IMR-90 (cell line): ENCODE measurements around the gene RASSF8. TPM values are rescaled to one million over a fixed set of nuclear protein-coding genes. Genes with fewer than 3 reads are reported as not detected.
A peak's percentile ranks its signal among the peaks of the same experiment; 100 is the strongest.

Experiments used
- ATAC-seq: fragments of 200-7000 bp; cut with Tn5 transposase; 2 replicates; pipeline ENCODE4 v1.9.1; 2020; ENCODE audit warnings: low read depth, mild to moderate bottlenecking, moderate library complexity
- BruUV-seq: library from RNA; stranded (reverse); fragments of 400-500 nt; replicated peaks from 2 replicates; lab custom pipeline; 2021; lab: Mats Ljungman, UMichigan
- CTCF ChIA-PET: fragments of 300-600 bp; formaldehyde crosslinking; extraction: SDS; loops from one replicate; lab custom pipeline; 2021; ENCODE audit warnings: antibody characterized with exemption; lab: Yijun Ruan, JAX
- POLR2A ChIA-PET: fragments of 300-600 bp; sonication (Branson Sonifier 250); formaldehyde crosslinking; loops from one replicate; lab custom pipeline; 2022; ENCODE audit warnings: antibody characterized with exemption; ENCODE audit not compliant: unreplicated experiment; lab: Charles Lee
- DNase-seq: peaks from one replicate; pipeline ENCODE4 v3.0.0; 2013
- H2AFZ ChIP-seq: replicated peaks from 2 replicates; pipeline ENCODE3; 2013; ENCODE audit warnings: low read length, mild to moderate bottlenecking; ENCODE audit not compliant: poor library complexity
- H2AK5ac ChIP-seq: 2 replicates; pipeline ENCODE4 v1.6.1; 2013; ENCODE audit warnings: low read depth, low read length, inconsistent platforms
- H2AK9ac ChIP-seq: replicated peaks from 2 replicates; pipeline ENCODE3; 2013; ENCODE audit warnings: mild to moderate bottlenecking, low read depth, low read length, moderate library complexity; ENCODE audit not compliant: poor library complexity
- H2BK120ac ChIP-seq: 2 replicates; pipeline ENCODE4 v1.6.1; 2013; ENCODE audit warnings: low read depth, low read length, inconsistent platforms
- H2BK15ac ChIP-seq: 3 replicates; pipeline ENCODE4 v1.6.1; 2013; ENCODE audit warnings: low read depth, low read length, inconsistent platforms
- H2BK20ac ChIP-seq: 2 replicates; pipeline ENCODE4 v1.6.1; 2013; ENCODE audit warnings: low read depth, mild to moderate bottlenecking, inconsistent platforms, low read length, moderate library complexity
- H2BK5ac ChIP-seq: 2 replicates; pipeline ENCODE4 v1.6.1; 2013; ENCODE audit warnings: mild to moderate bottlenecking, low read depth, low read length, inconsistent platforms; ENCODE audit not compliant: poor library complexity, severe bottlenecking
- H3K14ac ChIP-seq: replicated peaks from 2 replicates; pipeline ENCODE4 v1.6.1; 2013; ENCODE audit warnings: low read depth, low read length, inconsistent platforms
- H3K18ac ChIP-seq: 2 replicates; pipeline ENCODE4 v1.6.1; 2013; ENCODE audit warnings: low read depth, low read length, control low read depth
- H3K23ac ChIP-seq: 2 replicates; pipeline ENCODE4 v1.6.1; 2013; ENCODE audit warnings: low read depth, low read length, inconsistent platforms
- H3K27ac ChIP-seq: 2 replicates; pipeline ENCODE4 v1.5.1; 2013; ENCODE audit warnings: mild to moderate bottlenecking, control low read depth, low read length; ENCODE audit not compliant: insufficient read depth
- H3K27me3 ChIP-seq: 2 replicates; pipeline ENCODE4 v1.6.1; 2013; ENCODE audit warnings: low read length; ENCODE audit not compliant: control insufficient read depth, insufficient read depth
- H3K36me3 ChIP-seq: 2 replicates; pipeline ENCODE4 v1.6.1; 2013; ENCODE audit warnings: low read length, mixed read lengths; ENCODE audit not compliant: control insufficient read depth, insufficient read depth
- H3K4ac ChIP-seq: 2 replicates; pipeline ENCODE4 v1.6.1; 2013; ENCODE audit warnings: low read depth, low read length, inconsistent platforms
- H3K4me1 ChIP-seq: 2 replicates; pipeline ENCODE4 v1.6.1; 2013; ENCODE audit warnings: low read length, mixed read lengths; ENCODE audit not compliant: control insufficient read depth, insufficient read depth
- H3K4me2 ChIP-seq: 2 replicates; pipeline ENCODE4 v1.6.1; 2013; ENCODE audit warnings: low read depth, mild to moderate bottlenecking, control low read depth, low read length, moderate library complexity
- H3K4me3 ChIP-seq: 2 replicates; pipeline ENCODE4 v1.5.1; 2013; ENCODE audit warnings: low read depth, mild to moderate bottlenecking, control low read depth, low read length, moderate library complexity; ENCODE audit not compliant: insufficient read depth
- H3K56ac ChIP-seq: 2 replicates; pipeline ENCODE4 v1.6.1; 2013; ENCODE audit warnings: low read length, inconsistent platforms; ENCODE audit not compliant: insufficient read depth; ENCODE audit errors: extremely low read depth
- H3K79me1 ChIP-seq, 2 experiments: 2 replicates each; pipeline ENCODE4 v1.6.1; 2013; ENCODE audit warnings: low read length in 2 of 2, inconsistent platforms in 1 of 2, low read depth in 1 of 2
- H3K9ac ChIP-seq: 2 replicates; pipeline ENCODE4 v1.6.1; 2013; ENCODE audit warnings: low read depth, low read length, control low read depth
- H3K9me1 ChIP-seq: 2 replicates; pipeline ENCODE4 v1.6.1; 2013; ENCODE audit warnings: low read length, inconsistent platforms; ENCODE audit not compliant: insufficient read depth
- H3K9me3 ChIP-seq: 2 replicates; pipeline ENCODE4 v1.6.1; 2013; ENCODE audit warnings: low read length; ENCODE audit not compliant: control insufficient read depth, insufficient read depth
- H4K20me1 ChIP-seq: 2 replicates; pipeline ENCODE4 v1.6.1; 2013; ENCODE audit warnings: low read length, inconsistent platforms; ENCODE audit not compliant: insufficient read depth
- H4K5ac ChIP-seq: 2 replicates; pipeline ENCODE4 v1.6.1; 2013; ENCODE audit warnings: mild to moderate bottlenecking, low read depth, low read length, control low read depth
- H4K8ac ChIP-seq, 2 experiments: 2 replicates each; pipeline ENCODE4 v1.6.1; 2013; ENCODE audit warnings: low read depth in 2 of 2, low read length in 2 of 2, control low read depth in 1 of 2, inconsistent platforms in 1 of 2
- H4K91ac ChIP-seq: 2 replicates; pipeline ENCODE4 v1.6.1; 2013; ENCODE audit warnings: low read depth, low read length, inconsistent platforms; ENCODE audit not compliant: insufficient read depth
- BHLHE40 ChIP-seq: fragments of 150-350 bp; IDR thresholded peaks from 2 replicates; pipeline ENCODE4 v1.6.1; 2016; ENCODE audit warnings: mild to moderate bottlenecking, low read depth, low read length
- CEBPB ChIP-seq: IDR thresholded peaks from 2 replicates; pipeline ENCODE4 v1.6.1; 2012; ENCODE audit warnings: low read depth, low read length, improper control_type of control experiment
- MAFK ChIP-seq: IDR thresholded peaks from 2 replicates; pipeline ENCODE4 v1.6.1; 2012; ENCODE audit warnings: low read depth, low read length, improper control_type of control experiment
- MAZ ChIP-seq: IDR thresholded peaks from 2 replicates; pipeline ENCODE4 v1.6.1; 2012; ENCODE audit warnings: low read depth, mild to moderate bottlenecking, low read length, improper control_type of control experiment, moderate library complexity, borderline replicate concordance
- USF2 ChIP-seq: fragments of 150-350 bp; IDR thresholded peaks from 2 replicates; pipeline ENCODE4 v1.6.1; 2017; ENCODE audit warnings: mild to moderate bottlenecking, antibody characterized with exemption, low read length, low read depth
- WGBS, 2 experiments: methylation state at CpG; one replicate each; pipeline versions ENCODE4 v1.1.5 to v1.1.7; 2013; ENCODE audit warnings: missing lambda C conversion rate in 2 of 2; ENCODE audit not compliant: insufficient read length in 1 of 2; ENCODE audit errors: extremely low coverage in 2 of 2; 5-methylcytosine and 5-hydroxymethylcytosine counted together
- dilution Hi-C: fragments of 300-500 bp; cut with HindIII; formaldehyde crosslinking; loops from one replicate; pipeline ENCODE4 v1.14.3; 2018; ENCODE audit warnings: low sequenced_read_pairs; ENCODE audit not compliant: unreplicated experiment
- in situ Hi-C: fragments of 300-500 bp; cut with MboI; formaldehyde crosslinking; loops from 3 replicates; pipeline ENCODE4 v1.14.3; 2019; ENCODE audit warnings: low sequenced_read_pairs, inconsistent platforms, mixed read lengths
- intact Hi-C: fragments of 100-400 bp; cut with micrococcal nuclease; formaldehyde crosslinking; loops from 2 replicates; pipeline ENCODE4 v1.10.0; 2022
- polyA plus RNA-seq, 3 experiments: library from polyadenylated mRNA; depleted of rRNA; stranded (reverse); fragments of >200 nt; gene quantifications; 2 replicates each; pipeline ENCODE4 v1.2.3, GENCODE V29; 2012; ENCODE audit warnings: low replicate concordance in 1 of 3
- total RNA-seq: library from RNA; depleted of rRNA; stranded (reverse); fragments of >200 nt; gene quantifications from 2 replicates; pipeline ENCODE4 v1.2.3, GENCODE V29; 2012
- TF ChIP-seq, protein P1 (sequence below): fragments of 150-350 bp; IDR thresholded peaks from 2 replicates; pipeline ENCODE4 v1.6.1; 2016; ENCODE audit warnings: low read depth, mild to moderate bottlenecking, low read length, moderate library complexity, borderline replicate concordance

The RASSF8 gene
- total and polyA plus RNA-seq, 2 of the 4 experiments (the other 2 are of a cell fraction), result 10.8 to 50.5 TPM

DNA sequence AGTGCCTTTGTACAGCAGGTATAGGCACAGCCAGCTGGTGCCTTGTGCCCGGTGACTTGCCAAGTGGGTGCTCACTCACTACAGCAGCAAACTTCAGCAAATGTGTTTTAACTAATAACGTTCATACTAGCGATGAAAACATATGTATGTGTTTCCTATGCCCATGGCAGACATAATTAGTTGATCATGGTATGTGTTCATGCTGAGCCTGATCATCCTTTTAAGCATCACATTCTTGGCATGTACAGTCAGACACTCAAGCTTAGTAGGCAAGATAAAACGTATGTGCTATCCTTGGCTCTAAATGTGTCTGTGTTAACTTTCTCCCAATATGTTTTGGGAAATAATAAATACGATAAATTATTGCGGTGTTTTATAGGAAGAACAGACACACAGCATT lies 55.6 kb downstream of the RASSF8 start:
- Histone ChIP-seq H2AK9ac (no peak overlapping the region), H4K91ac (no peak overlapping the region), H2BK5ac (peak overlapping the region; percentile 1), H4K5ac (no peak overlapping the region), H3K27me3 (no peaks in the 10 kb centered on the region), H4K20me1 (peaks cover 39% of the 10 kb centered on the region), H3K4me2 (no peak overlapping the region), H2AK5ac (no peak overlapping the region), H2AFZ (no peak overlapping the region), H3K36me3 (no peaks in the 10 kb centered on the region), H3K9me3 (no peaks in the 10 kb centered on the region), H3K4me3 (no peak overlapping the region), H3K23ac (peak overlapping the region; percentile 8; the same call in 1 of the 2 replicates), H3K14ac (no peak overlapping the region), H3K9me1 (peaks cover 11% of the 10 kb centered on the region), H2BK20ac (no peak overlapping the region), H4K8ac (0 out of 4 replicates have a peak overlapping the region, but pooled peaks of 1 of the 2 experiments have one; percentile 30), H3K4me1 (peaks cover 18% of the 10 kb centered on the region), H3K9ac (no peak overlapping the region), H2BK15ac (peak overlapping the region; percentile 23; the same call in 1 of the 3 replicates), H2BK120ac (no peak overlapping the region), H3K27ac (no peak overlapping the region), H3K56ac (no peak overlapping the region), H3K18ac (no peak overlapping the region), H3K4ac (no peak overlapping the region), H3K79me1 (peaks cover 28 to 67% of the 10 kb centered on the region in 2 experiments)
- WGBS, 2 experiments, result no CpG with 5 or more reads among the region's 6 CpGs
- TF ChIP-seq MAZ, result no peak
- no peak for TF ChIP-seq USF2
- no peak for TF ChIP-seq CEBPB
- TF ChIP-seq MAFK, result no peak
- TF ChIP-seq, protein P1, sequence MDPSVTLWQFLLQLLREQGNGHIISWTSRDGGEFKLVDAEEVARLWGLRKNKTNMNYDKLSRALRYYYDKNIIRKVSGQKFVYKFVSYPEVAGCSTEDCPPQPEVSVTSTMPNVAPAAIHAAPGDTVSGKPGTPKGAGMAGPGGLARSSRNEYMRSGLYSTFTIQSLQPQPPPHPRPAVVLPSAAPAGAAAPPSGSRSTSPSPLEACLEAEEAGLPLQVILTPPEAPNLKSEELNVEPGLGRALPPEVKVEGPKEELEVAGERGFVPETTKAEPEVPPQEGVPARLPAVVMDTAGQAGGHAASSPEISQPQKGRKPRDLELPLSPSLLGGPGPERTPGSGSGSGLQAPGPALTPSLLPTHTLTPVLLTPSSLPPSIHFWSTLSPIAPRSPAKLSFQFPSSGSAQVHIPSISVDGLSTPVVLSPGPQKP, result no peak
- TF ChIP-seq BHLHE40, result no peak
- in situ Hi-C loops (no loop called here), dilution Hi-C loops (no loop called here), intact Hi-C loops (no loop called here)
- peak; percentile 13 for DNase-seq
- ATAC-seq, result no peak
- no TSS peak for BruUV-seq
- CTCF ChIA-PET, result interaction anchor here (0.6 kb wide), 1 partner anchor 78 kb away, joined by 4 read pairs; no protein-coding TSS in a partner anchor
- POLR2A ChIA-PET, result no interaction called here
